ENCODE results near the gene WASF3.

WASF3 gene

GRCh38 chr13:26548205-26548765 lies 9.2 kb upstream of the WASF3 start:
- no peaks in the 10 kb centered on the region for H3K36me3 ChIP-seq (ENCODE audit: control insufficient read depth in 1 of 2, insufficient read depth in 2 of 2, low read length in 2 of 2)
- no peak overlapping the region for H3K27ac ChIP-seq (ENCODE audit: low read length)
- H3K4me1 ChIP-seq (ENCODE audit: control insufficient read depth in 1 of 2, insufficient read depth in 2 of 2, low read length in 2 of 2): no peaks in the 10 kb centered on the region
- no peak overlapping the region for H3K4me3 ChIP-seq (ENCODE audit: low read depth in 1 of 2, low read length in 2 of 2)
- H3K9me3 ChIP-seq (ENCODE audit: control insufficient read depth in 1 of 2, low read length in 2 of 2): no peaks in the 10 kb centered on the region
- no peaks in the 10 kb centered on the region for H3K27me3 ChIP-seq (ENCODE audit: low read depth, low read length)

GRCh38 chr13:26549713-26550112 lies 7.8 kb upstream of the WASF3 start:
- Histone ChIP-seq H3K27ac (ENCODE audit: low read length) (no peak overlapping the region), H3K27me3 (ENCODE audit: low read depth, low read length) (no peaks in the 10 kb centered on the region), H3K9me3 (ENCODE audit: control insufficient read depth in 1 of 2, low read length in 2 of 2) (no peaks in the 10 kb centered on the region), H3K36me3 (ENCODE audit: control insufficient read depth in 1 of 2, insufficient read depth in 2 of 2, low read length in 2 of 2) (no peaks in the 10 kb centered on the region), H3K4me3 (ENCODE audit: low read depth in 1 of 2, low read length in 2 of 2) (no peak overlapping the region), H3K4me1 (ENCODE audit: control insufficient read depth in 1 of 2, insufficient read depth in 2 of 2, low read length in 2 of 2) (no peaks in the 10 kb centered on the region)

- Histone ChIP-seq H3K27me3 (ENCODE audit: low read depth, low read length) (no peaks in the 10 kb centered on the region), H3K27ac (ENCODE audit: low read length) (no peak overlapping the region), H3K4me1 (ENCODE audit: control insufficient read depth in 1 of 2, insufficient read depth in 2 of 2, low read length in 2 of 2) (no peaks in the 10 kb centered on the region), H3K4me3 (ENCODE audit: low read depth in 1 of 2, low read length in 2 of 2) (no peak overlapping the region), H3K36me3 (ENCODE audit: control insufficient read depth in 1 of 2, insufficient read depth in 2 of 2, low read length in 2 of 2) (no peaks in the 10 kb centered on the region), H3K9me3 (ENCODE audit: control insufficient read depth in 1 of 2, low read length in 2 of 2) (no peaks in the 10 kb centered on the region)
These were observed 6.1 kb upstream of the WASF3 start for GRCh38 chr13:26551255-26551860.

DNA sequence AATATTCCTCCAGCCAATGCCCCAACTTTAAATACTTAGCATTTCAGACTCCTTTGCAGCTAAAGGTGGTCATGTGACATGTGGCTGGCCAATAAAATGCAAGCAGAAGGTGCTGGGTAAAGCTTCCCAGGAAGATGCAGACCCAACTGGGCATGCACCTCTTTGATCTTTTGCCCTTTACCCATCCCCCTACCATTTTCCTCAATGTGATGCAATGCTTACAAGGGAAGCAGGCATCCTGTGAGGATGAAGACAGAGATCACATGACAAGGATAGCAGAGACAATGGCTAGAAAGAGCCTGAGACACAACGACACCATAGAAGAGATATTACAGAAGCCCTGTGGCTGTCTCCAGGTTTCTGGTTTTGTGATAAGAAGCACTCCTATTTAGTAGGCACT lies 2.1 kb upstream of the WASF3 start:
- Histone ChIP-seq H3K4me3 (ENCODE audit: low read depth in 1 of 2, low read length in 2 of 2) (no peak overlapping the region), H3K9me3 (ENCODE audit: control insufficient read depth in 1 of 2, low read length in 2 of 2) (no peaks in the 10 kb centered on the region), H3K27ac (ENCODE audit: low read length) (no peak overlapping the region), H3K4me1 (ENCODE audit: control insufficient read depth in 1 of 2, insufficient read depth in 2 of 2, low read length in 2 of 2) (peaks cover 0 to 10% of the 10 kb centered on the region in 2 donors), H3K27me3 (ENCODE audit: low read depth, low read length) (no peaks in the 10 kb centered on the region), H3K36me3 (ENCODE audit: control insufficient read depth in 1 of 2, insufficient read depth in 2 of 2, low read length in 2 of 2) (no peaks in the 10 kb centered on the region)

DNA sequence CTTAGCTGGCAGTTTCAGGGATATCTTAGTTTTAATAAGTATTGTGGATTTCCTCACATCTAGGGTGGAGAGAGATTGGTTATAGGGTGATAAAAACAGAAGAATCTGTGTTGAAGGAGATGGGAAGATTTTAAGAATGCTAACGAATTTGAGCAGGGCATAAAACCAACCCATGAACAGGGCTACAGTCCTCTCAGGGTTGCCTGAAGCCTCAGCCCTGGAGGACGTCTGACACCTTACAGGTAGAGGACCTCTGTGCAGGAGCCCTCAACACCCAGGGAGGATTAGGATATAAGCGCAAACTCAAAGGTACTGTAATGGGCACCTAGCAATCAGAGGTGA lies 461 bp upstream of the WASF3 start:
- no peaks in the 10 kb centered on the region for H3K27me3 ChIP-seq (ENCODE audit: low read depth, low read length)
- H3K4me3 ChIP-seq (ENCODE audit: low read depth in 1 of 2, low read length in 2 of 2): peak overlapping the region; percentile 42 to 48
- H3K9me3 ChIP-seq (ENCODE audit: control insufficient read depth in 1 of 2, low read length in 2 of 2): no peaks in the 10 kb centered on the region
- no peak overlapping the region for H3K27ac ChIP-seq (ENCODE audit: low read length)
- H3K36me3 ChIP-seq (ENCODE audit: control insufficient read depth in 1 of 2, insufficient read depth in 2 of 2, low read length in 2 of 2): no peaks in the 10 kb centered on the region
- peaks cover 0 to 12% of the 10 kb centered on the region in 2 donors for H3K4me1 ChIP-seq (ENCODE audit: control insufficient read depth in 1 of 2, insufficient read depth in 2 of 2, low read length in 2 of 2)

DNA sequence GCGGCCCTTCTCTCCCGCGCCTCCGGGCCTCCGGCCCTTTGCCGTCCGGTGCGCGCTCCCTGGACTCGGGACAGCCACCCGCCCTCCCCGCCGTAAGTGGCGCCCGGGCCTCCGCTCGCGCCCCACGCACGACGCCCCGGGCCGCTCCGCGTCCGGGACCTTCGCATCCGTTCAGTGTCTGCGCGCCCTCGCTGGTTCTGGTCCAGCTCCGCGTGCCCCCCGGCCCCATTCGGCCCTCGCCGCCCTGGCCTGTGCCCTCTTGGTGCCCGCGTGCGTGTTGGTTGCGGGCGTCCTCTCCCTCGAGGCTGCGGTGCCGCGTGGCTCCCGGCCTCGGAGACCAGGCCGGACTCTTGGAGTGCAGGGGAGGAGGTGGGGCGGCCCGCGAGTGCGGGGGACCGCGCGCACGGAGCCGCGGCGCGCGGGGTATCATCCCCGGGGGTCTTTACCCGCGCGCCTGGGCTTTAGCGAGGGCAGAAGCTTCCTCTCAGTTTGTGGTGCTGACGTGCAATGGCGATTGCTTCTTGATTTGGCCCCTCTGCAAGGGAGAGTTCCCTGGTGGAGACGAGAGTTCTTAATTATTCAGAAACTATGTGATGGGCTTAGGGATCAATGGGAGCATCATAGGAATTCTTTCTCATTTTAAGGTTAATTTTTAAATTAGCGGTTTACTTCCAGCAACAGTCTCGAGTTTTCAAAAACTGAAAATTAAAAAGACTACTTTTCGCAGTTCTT lies 757 bp downstream of the WASF3 start:
- H3K4me3 ChIP-seq (ENCODE audit: low read depth in 1 of 2, low read length in 2 of 2): peak overlapping the region; percentile 52 to 81
- no peaks in the 10 kb centered on the region for H3K9me3 ChIP-seq (ENCODE audit: control insufficient read depth in 1 of 2, low read length in 2 of 2)
- peaks cover 0 to 15% of the 10 kb centered on the region in 2 donors for H3K4me1 ChIP-seq (ENCODE audit: control insufficient read depth in 1 of 2, insufficient read depth in 2 of 2, low read length in 2 of 2)
- H3K27me3 ChIP-seq (ENCODE audit: low read depth, low read length): no peaks in the 10 kb centered on the region
- no peaks in the 10 kb centered on the region for H3K36me3 ChIP-seq (ENCODE audit: control insufficient read depth in 1 of 2, insufficient read depth in 2 of 2, low read length in 2 of 2)
- no peak overlapping the region for H3K27ac ChIP-seq (ENCODE audit: low read length)

DNA sequence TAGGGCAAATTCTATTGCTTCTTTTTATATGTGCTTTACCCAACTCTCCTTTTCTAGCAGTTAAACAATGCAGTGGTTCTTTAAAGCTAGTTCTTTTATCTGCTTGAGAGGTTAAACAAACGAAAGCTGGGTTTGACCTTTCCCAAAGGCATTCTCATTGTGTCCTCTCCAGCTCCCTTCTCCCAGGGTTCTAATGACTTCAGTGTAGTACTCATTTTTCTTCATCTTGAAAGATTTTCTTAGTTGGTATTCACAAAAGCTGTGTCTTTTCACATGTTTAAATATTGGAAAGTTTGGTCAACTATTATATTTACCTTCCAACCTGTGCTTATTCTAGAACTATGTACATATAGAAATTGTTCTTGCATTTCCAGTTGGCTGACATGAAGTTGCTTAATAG lies 1.5 kb downstream of the WASF3 start:
- no peaks in the 10 kb centered on the region for H3K27me3 ChIP-seq (ENCODE audit: low read depth, low read length)
- H3K4me1 ChIP-seq (ENCODE audit: control insufficient read depth in 1 of 2, insufficient read depth in 2 of 2, low read length in 2 of 2): peaks cover 0 to 15% of the 10 kb centered on the region in 2 donors
- H3K27ac ChIP-seq (ENCODE audit: low read length): no peak overlapping the region
- no peaks in the 10 kb centered on the region for H3K36me3 ChIP-seq (ENCODE audit: control insufficient read depth in 1 of 2, insufficient read depth in 2 of 2, low read length in 2 of 2)
- H3K9me3 ChIP-seq (ENCODE audit: control insufficient read depth in 1 of 2, low read length in 2 of 2): no peaks in the 10 kb centered on the region
- H3K4me3 ChIP-seq (ENCODE audit: low read depth in 1 of 2, low read length in 2 of 2): peak overlapping the region in 1 of 2 donors; percentile 81

DNA sequence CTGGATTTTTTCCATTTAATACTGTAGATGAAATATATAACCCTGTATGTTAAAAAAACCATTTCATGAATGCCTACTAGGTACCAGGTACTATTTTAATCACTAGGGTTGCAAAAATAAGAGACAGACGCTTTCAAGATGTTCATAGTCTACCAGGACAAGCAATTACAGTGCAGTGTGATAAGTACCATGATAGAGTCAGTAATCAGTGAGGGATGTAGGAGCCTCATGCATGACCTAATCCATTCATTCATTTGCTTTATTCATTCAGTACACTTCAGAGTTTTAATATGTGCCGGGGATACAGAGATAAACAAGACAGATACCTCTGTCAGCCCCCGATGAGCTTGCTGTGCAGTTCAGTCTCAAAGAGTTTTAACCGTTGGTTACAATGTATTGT lies 3.0 kb downstream of the WASF3 start:
- Histone ChIP-seq H3K27me3 (ENCODE audit: low read depth, low read length) (no peaks in the 10 kb centered on the region), H3K9me3 (ENCODE audit: control insufficient read depth in 1 of 2, low read length in 2 of 2) (no peaks in the 10 kb centered on the region), H3K27ac (ENCODE audit: low read length) (no peak overlapping the region), H3K4me3 (ENCODE audit: low read depth in 1 of 2, low read length in 2 of 2) (no peak overlapping the region), H3K4me1 (ENCODE audit: control insufficient read depth in 1 of 2, insufficient read depth in 2 of 2, low read length in 2 of 2) (peaks cover 0 to 15% of the 10 kb centered on the region in 2 donors), H3K36me3 (ENCODE audit: control insufficient read depth in 1 of 2, insufficient read depth in 2 of 2, low read length in 2 of 2) (no peaks in the 10 kb centered on the region)

DNA sequence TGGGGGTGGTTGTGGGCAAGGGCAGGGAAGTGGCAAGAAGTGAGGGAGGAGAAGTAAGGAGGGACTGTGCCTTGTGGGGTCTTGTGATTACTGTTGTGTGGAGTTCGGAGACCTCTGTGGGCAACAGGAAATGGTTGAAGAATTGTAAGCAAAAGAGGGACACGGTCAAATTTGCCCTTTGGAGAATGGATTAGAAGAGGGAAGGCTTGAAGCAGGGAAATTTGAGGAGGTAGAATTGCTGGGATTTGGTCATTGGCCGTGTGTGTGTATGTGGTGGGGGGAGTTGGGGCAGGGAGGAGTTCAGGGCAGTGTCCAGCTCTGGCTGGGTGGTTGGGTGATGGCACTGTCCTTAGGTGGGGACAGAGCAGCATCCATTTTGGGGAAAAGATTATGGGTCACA lies 3.6 kb downstream of the WASF3 start:
- H3K4me1 ChIP-seq (ENCODE audit: control insufficient read depth in 1 of 2, insufficient read depth in 2 of 2, low read length in 2 of 2): peaks cover 0 to 15% of the 10 kb centered on the region in 2 donors
- no peak overlapping the region for H3K4me3 ChIP-seq (ENCODE audit: low read depth in 1 of 2, low read length in 2 of 2)
- no peaks in the 10 kb centered on the region for H3K36me3 ChIP-seq (ENCODE audit: control insufficient read depth in 1 of 2, insufficient read depth in 2 of 2, low read length in 2 of 2)
- no peaks in the 10 kb centered on the region for H3K9me3 ChIP-seq (ENCODE audit: control insufficient read depth in 1 of 2, low read length in 2 of 2)
- no peak overlapping the region for H3K27ac ChIP-seq (ENCODE audit: low read length)
- H3K27me3 ChIP-seq (ENCODE audit: low read depth, low read length): no peaks in the 10 kb centered on the region

- Histone ChIP-seq H3K4me3 (ENCODE audit: low read depth in 1 of 2, low read length in 2 of 2) (no peak overlapping the region), H3K27ac (ENCODE audit: low read length) (no peak overlapping the region)
These were observed 4.4 kb downstream of the WASF3 start for GRCh38 chr13:26561651-26562511.

DNA sequence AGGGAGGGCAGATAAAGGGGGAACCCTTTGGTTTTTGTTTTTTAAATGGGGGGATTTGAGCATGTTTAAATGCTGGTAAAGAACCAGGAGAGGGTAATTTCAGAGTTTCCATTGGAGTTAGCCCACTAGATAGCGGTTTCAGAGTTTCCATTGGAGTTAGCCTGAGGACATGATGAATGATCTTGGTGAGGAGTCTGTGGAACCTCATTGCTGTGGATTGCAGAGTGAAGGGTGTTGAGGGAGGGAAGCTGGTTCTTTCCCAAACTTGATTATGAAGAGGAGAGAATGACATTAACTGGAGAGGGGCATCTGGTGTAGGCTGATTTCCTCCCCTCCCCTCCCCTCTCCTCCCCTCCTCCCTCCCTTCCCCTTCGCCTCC lies 5.0 kb downstream of the WASF3 start:
- H3K27ac ChIP-seq (ENCODE audit: low read length): no peak overlapping the region
- no peaks in the 10 kb centered on the region for H3K36me3 ChIP-seq (ENCODE audit: control insufficient read depth in 1 of 2, insufficient read depth in 2 of 2, low read length in 2 of 2)
- no peaks in the 10 kb centered on the region for H3K9me3 ChIP-seq (ENCODE audit: control insufficient read depth in 1 of 2, low read length in 2 of 2)
- H3K4me3 ChIP-seq (ENCODE audit: low read depth in 1 of 2, low read length in 2 of 2): no peak overlapping the region
- H3K27me3 ChIP-seq (ENCODE audit: low read depth, low read length): no peaks in the 10 kb centered on the region
- H3K4me1 ChIP-seq (ENCODE audit: control insufficient read depth in 1 of 2, insufficient read depth in 2 of 2, low read length in 2 of 2): peaks cover 0 to 15% of the 10 kb centered on the region in 2 donors

More at GRCh38 chr13:26561651-26562511, 4.4 kb downstream of the WASF3 start:
- Histone ChIP-seq H3K27me3 (ENCODE audit: low read depth, low read length) (no peaks in the 10 kb centered on the region), H3K4me1 (ENCODE audit: control insufficient read depth in 1 of 2, insufficient read depth in 2 of 2, low read length in 2 of 2) (peaks cover 0 to 15% of the 10 kb centered on the region in 2 donors), H3K9me3 (ENCODE audit: control insufficient read depth in 1 of 2, low read length in 2 of 2) (no peaks in the 10 kb centered on the region), H3K36me3 (ENCODE audit: control insufficient read depth in 1 of 2, insufficient read depth in 2 of 2, low read length in 2 of 2) (no peaks in the 10 kb centered on the region)
